ENCODE measurements around the gene NEUROG2. TPM values are rescaled to one million over a fixed set of nuclear protein-coding genes. Genes with fewer than 3 reads are reported as not detected.

NEUROG2 gene
- total RNA-seq, 1 donor, result not detected

DNA sequence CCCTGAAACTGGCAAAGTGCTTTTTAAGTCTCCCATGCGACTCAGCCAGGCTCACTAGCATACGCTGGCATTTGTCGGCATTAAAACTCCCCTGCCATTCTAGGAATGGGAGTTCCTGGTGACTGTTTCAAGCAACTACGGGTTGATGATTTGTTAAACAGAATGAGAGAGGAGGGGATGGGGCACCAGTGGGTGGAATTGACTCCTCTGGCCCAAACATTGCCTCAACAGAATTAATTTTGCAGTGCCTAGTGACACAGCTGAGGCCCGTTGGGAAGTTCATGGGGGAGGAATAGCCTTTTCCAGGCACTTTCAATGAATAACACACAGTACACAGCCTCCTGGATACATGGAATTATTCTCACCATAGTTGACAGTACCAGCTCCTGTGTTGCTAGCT, 30.1 kb downstream of the NEUROG2 start:
- no peak overlapping the region for H3K4me3 ChIP-seq (ENCODE audit: low read depth, low read length)
- TF ChIP-seq, protein P1, sequence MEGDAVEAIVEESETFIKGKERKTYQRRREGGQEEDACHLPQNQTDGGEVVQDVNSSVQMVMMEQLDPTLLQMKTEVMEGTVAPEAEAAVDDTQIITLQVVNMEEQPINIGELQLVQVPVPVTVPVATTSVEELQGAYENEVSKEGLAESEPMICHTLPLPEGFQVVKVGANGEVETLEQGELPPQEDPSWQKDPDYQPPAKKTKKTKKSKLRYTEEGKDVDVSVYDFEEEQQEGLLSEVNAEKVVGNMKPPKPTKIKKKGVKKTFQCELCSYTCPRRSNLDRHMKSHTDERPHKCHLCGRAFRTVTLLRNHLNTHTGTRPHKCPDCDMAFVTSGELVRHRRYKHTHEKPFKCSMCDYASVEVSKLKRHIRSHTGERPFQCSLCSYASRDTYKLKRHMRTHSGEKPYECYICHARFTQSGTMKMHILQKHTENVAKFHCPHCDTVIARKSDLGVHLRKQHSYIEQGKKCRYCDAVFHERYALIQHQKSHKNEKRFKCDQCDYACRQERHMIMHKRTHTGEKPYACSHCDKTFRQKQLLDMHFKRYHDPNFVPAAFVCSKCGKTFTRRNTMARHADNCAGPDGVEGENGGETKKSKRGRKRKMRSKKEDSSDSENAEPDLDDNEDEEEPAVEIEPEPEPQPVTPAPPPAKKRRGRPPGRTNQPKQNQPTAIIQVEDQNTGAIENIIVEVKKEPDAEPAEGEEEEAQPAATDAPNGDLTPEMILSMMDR (IDR thresholded peaks at IDR 0.05; ENCODE audit: insufficient read depth, low read depth, low read length), result no peak
- DNase-seq (ENCODE audit: low read depth), result no peak

DNA sequence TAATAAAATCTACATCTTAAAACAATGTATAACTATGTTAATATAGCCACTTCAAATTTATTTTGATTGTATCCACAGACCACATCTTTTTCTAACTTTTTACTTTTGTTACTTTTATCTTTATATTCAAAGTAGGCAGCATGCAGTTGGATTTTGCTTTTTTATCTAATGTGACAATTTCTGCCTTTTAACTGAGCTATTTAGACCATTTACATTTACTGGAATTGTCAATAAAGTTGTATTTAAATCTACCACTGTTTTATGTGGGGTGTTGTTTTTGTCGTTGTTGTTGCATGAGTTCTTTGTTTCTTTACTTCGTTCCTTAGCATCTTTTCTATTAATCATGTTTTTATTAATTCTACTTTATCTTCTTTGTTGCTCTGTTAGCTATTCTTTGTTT, 42.0 kb downstream of the NEUROG2 start:
- TF ChIP-seq, protein P1 (IDR thresholded peaks at IDR 0.05; ENCODE audit: insufficient read depth, low read depth, low read length), result no peak
- H3K4me3 ChIP-seq (ENCODE audit: low read depth, low read length), result no peak overlapping the region
- DNase-seq (ENCODE audit: low read depth), result no peak

DNA sequence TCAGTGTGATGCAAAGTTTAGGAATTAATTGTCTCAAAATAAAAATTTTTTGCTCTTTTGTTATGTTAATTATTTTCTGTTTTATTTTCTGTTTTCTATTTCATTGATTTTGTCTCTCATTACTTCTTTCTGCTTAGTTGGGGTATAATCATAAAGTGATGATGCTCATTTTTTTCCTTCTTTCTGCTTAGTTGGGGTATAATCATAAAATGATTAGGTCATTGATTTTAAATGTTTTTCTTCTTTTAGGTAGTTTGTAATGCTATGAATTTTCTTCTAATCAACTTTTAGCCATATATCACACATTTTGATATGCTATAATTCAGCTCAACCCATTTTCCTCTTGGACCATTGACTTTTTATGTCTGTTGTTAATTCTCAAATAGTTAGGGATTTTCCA, 43.7 kb downstream of the NEUROG2 start:
- TF ChIP-seq, protein P1 (IDR thresholded peaks at IDR 0.05; ENCODE audit: insufficient read depth, low read depth, low read length), result no peak
- DNase-seq (ENCODE audit: low read depth), result no peak

More for the DNA sequence above, 43.7 kb downstream of the NEUROG2 start:
- H3K4me3 ChIP-seq (ENCODE audit: low read depth, low read length), result no peak overlapping the region

Other genes starting within 250 kb of the NEUROG2 start
- gene TIFA, start 230.3 kb downstream of the NEUROG2 start, total RNA-seq, result 4.2 and 8.2 TPM in 2 replicates
- gene ALPK1, start 218.8 kb downstream of the NEUROG2 start, total RNA-seq, result 18.7 and 25.5 TPM in 2 replicates
- 10.0 and 15.1 TPM in 2 replicates for gene ZGRF1, start 120.7 kb upstream of the NEUROG2 start, total RNA-seq
- 20.0 and 28.5 TPM in 2 replicates for gene LARP7, start 121.0 kb upstream of the NEUROG2 start, total RNA-seq